Astrocyte of the spinal cord (primary cell): ENCODE data around the gene ANKRD23.

Source experiments
- DNase-seq: peaks from one replicate; pipeline ENCODE4 v3.0.0; 2011; ENCODE audit warnings: low read depth, low spot score
- H3K4me3 ChIP-seq: 2 replicates; pipeline ENCODE4 v1.5.1; 2011; ENCODE audit warnings: low read depth, mild to moderate bottlenecking, low read length, moderate library complexity
- CTCF ChIP-seq: IDR thresholded peaks from 2 replicates; pipeline ENCODE4 v1.5.1; 2012; ENCODE audit warnings: low read depth, mild to moderate bottlenecking, low read length, inconsistent platforms
- in situ Hi-C: cut with HindIII; loops from 2 replicates; pipeline ENCODE4 v1.10.0; 2017; ENCODE audit warnings: low sequenced_read_pairs

The ANKRD23 gene

DNA sequence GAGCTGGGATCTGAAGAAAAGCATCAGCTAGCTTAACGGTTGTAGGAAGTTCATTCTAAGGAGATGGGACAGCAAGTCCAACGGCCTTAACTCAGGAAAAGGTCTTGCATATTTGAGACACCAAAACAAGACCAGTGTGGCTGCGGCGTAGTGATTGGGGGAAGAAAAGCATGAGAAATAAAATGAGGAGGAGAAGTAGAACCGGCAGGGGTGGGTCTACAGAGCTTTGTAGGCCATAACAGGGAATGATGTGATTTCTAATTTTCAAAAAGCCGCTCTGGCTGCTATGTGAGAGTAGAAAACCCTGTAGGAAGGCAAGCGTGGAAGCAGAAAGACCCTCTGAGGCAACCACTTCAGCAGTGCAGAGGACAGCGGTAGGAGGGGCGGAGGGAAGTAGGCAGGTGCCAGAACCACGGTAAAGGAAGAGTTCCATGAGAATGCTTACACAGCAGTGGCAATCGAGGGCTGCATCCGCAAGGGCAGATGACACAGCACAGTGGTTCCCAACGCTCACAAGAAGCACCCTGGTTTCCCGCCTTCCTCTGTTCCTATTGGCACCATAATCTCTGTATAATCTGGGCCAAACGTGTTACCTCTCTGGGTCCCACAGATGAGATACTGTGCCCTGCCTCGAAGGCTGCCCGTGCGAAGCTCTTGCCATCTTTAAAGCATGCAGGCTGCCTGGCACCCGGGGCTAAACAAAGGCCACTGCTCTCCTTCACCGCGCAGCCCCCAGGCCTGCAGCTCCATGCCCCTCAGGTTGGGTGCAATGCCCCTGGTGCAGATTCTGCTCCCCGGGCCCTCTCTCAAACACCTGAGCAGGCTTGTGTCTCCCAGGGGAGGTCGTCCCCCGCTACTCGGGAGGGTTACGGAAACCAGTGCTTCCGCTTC is 13.2 kb upstream of the ANKRD23 start:
- H3K4me3 ChIP-seq: peak overlapping the region; percentile 74
- TF ChIP-seq CTCF: no peak
- no peak for DNase-seq
- in situ Hi-C loops: no loop called here

- no peak overlapping the region for H3K4me3 ChIP-seq
- no peak for DNase-seq
- no peak for TF ChIP-seq CTCF
- in situ Hi-C loops: no loop called here
Observed at GRCh38 chr2:96853321-96853720, 9.5 kb upstream of the ANKRD23 start.

- in situ Hi-C loops: no loop called here
Observed at GRCh38 chr2:96852667-96853066, 8.8 kb upstream of the ANKRD23 start.

GRCh38 chr2:96848264-96848663 is 4.4 kb upstream of the ANKRD23 start:
- TF ChIP-seq CTCF: no peak
- in situ Hi-C loops: no loop called here
- no peak for DNase-seq

More at GRCh38 chr2:96852667-96853066, 8.8 kb upstream of the ANKRD23 start:
- no peak overlapping the region for H3K4me3 ChIP-seq
- no peak for DNase-seq
- TF ChIP-seq CTCF: no peak

GRCh38 chr2:96847586-96847985 is 3.8 kb upstream of the ANKRD23 start:
- TF ChIP-seq CTCF: no peak
- no peak for DNase-seq
- H3K4me3 ChIP-seq: no peak overlapping the region
- in situ Hi-C loops: no loop called here

More at GRCh38 chr2:96848264-96848663, 4.4 kb upstream of the ANKRD23 start:
- H3K4me3 ChIP-seq: no peak overlapping the region

GRCh38 chr2:96846825-96847224 is 3.0 kb upstream of the ANKRD23 start:
- no peak for TF ChIP-seq CTCF
- no peak overlapping the region for H3K4me3 ChIP-seq
- in situ Hi-C loops: no loop called here
- DNase-seq: no peak
